Kidney epithelial cell (primary cell): ENCODE data around the gene MYH3. TPM values are rescaled to one million over a fixed set of nuclear protein-coding genes. Genes with fewer than 3 reads are reported as not detected.

Source experiments
- DNase-seq: peaks from one replicate; pipeline ENCODE4 v3.0.0-alpha.2; 2010; ENCODE audit warnings: low read depth
- H3K27me3 ChIP-seq: 2 replicates; pipeline ENCODE4 v1.6.0; 2011; ENCODE audit warnings: low read length; ENCODE audit not compliant: control insufficient read depth, insufficient read depth
- H3K36me3 ChIP-seq: 2 replicates; pipeline ENCODE4 v1.5.1; 2011; ENCODE audit warnings: low read length; ENCODE audit not compliant: control insufficient read depth, insufficient read depth
- H3K4me3 ChIP-seq: 2 replicates; pipeline ENCODE4 v1.5.1; 2011; ENCODE audit warnings: low read depth, mild to moderate bottlenecking, control low read depth, low read length
- CTCF ChIP-seq: IDR thresholded peaks from 2 replicates; pipeline ENCODE4 v1.5.1; 2011; ENCODE audit warnings: mild to moderate bottlenecking, moderate library complexity, low read length, control low read depth, inconsistent platforms; ENCODE audit not compliant: insufficient read depth, poor library complexity, severe bottlenecking
- total RNA-seq: library from RNA; depleted of rRNA; stranded (reverse); fragments of >200 nt; gene quantifications from 2 replicates; pipeline ENCODE4 v1.2.3, GENCODE V29; 2015

Gene MYH3
- total RNA-seq, 1 donor from 2014 or later, result 0.33 TPM

- Histone ChIP-seq H3K27me3 (no peaks in the 10 kb centered on the region), H3K4me3 (no peak overlapping the region), H3K36me3 (no peaks in the 10 kb centered on the region)
- DNase-seq, result no peak
- TF ChIP-seq CTCF, result no peak
These were observed 33.3 kb downstream of the MYH3 start for GRCh38 chr17:10623737-10624338.

DNA sequence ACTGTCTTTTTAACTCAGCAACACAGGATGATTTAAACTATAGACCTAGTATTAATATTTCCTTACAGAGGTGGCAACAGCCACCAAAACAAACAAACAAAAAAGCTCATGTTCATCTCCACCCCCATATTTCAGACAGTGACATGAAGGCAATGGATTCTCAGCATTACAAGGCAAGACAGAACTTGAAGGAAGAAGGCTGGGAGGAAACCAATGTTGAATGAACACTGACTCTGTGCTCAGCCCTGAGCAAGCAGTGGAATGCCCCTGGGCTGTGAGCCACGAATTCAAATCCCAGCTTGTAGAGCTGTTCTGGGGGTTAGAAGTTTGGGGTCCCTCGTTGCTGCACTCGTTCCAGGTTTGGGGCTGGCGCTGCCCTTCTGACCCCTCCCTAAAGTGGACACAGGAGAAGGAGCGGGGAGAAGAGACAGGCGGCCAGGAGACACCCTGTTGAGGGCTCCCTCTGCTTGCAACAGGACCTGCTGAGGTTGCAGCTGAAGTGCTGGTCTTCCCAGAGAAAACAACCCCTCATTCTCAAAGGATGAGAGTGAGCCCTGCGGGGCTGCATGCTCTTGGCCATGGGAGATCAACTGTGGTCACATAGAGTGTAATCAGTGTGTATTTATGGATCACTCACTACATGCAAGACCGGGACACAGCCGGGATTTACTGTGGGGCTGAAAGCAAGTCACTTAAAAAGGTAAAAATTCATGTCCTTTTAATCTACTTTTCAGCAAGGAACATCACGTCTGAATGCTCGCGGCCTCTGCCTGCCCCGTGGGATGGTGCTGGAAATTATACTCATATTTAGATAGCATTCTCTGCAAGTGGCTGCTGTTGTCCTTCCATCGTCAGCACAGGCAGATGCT, 34.3 kb downstream of the MYH3 start:
- no peak for TF ChIP-seq CTCF
- no peaks in the 10 kb centered on the region for H3K36me3 ChIP-seq
- H3K27me3 ChIP-seq, result no peaks in the 10 kb centered on the region
- DNase-seq, result no peak
- H3K4me3 ChIP-seq, result no peak overlapping the region

- H3K27me3 ChIP-seq, result no peaks in the 10 kb centered on the region
- no peaks in the 10 kb centered on the region for H3K36me3 ChIP-seq
- no peak for TF ChIP-seq CTCF
- DNase-seq, result no peak
- no peak overlapping the region for H3K4me3 ChIP-seq
These were observed 35.7 kb downstream of the MYH3 start for GRCh38 chr17:10621397-10621796.

DNA sequence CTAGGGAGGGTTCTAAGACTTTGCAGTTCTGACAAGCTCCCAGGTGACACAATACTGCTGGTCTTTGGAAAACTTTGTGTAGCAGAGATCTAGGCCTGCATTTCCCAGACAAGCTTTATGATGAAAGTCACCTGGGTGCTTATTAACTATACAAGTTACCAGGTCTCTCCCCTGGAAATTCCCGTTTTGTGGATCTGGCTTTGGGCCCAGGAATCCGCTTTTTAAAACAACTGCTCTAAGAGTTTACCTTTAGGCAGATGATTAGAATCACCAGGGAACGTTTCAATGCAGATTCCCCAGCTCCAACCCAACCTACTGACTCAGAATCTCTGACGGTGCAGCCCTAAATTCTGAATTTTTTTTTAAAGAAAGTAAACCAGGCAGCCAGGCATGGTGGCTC, 36.3 kb downstream of the MYH3 start:
- Histone ChIP-seq H3K27me3 (no peaks in the 10 kb centered on the region), H3K4me3 (no peak overlapping the region), H3K36me3 (no peaks in the 10 kb centered on the region)
- no peak for DNase-seq
- TF ChIP-seq CTCF, result no peak

GRCh38 chr17:10618202-10618635, 38.9 kb downstream of the MYH3 start:
- Histone ChIP-seq H3K4me3 (no peak overlapping the region), H3K36me3 (no peaks in the 10 kb centered on the region), H3K27me3 (no peaks in the 10 kb centered on the region)
- DNase-seq, result no peak
- peak; percentile 92 for TF ChIP-seq CTCF
